Fibroblast of peridontal ligament (primary cell): ENCODE data around the gene ARMC12.
"Not testable (repeated sequence)": the region's sequence is repeated elsewhere in the genome, so short reads cannot be mapped to it uniquely, and the experiment has no call there.

Experiments
- DNase-seq: peaks from one replicate; pipeline ENCODE4 v3.0.0-alpha.2; 2010; ENCODE audit errors: extremely low read depth

The ARMC12 gene

GRCh38 chr6:35718911-35719381, 17.9 kb upstream of the ARMC12 start:
- DNase-seq: no peak

- no peak for DNase-seq
Observed at GRCh38 chr6:35719404-35719829, 17.4 kb upstream of the ARMC12 start.

GRCh38 chr6:35719830-35720733, 16.8 kb upstream of the ARMC12 start:
- no peak for DNase-seq

- DNase-seq: no peak
Observed at GRCh38 chr6:35722121-35722761, 14.6 kb upstream of the ARMC12 start.

- no peak for DNase-seq
Observed at GRCh38 chr6:35723587-35723986, 13.2 kb upstream of the ARMC12 start.

- no peak for DNase-seq
Observed at GRCh38 chr6:35724059-35724458, 12.8 kb upstream of the ARMC12 start.

- no peak for DNase-seq
Observed at GRCh38 chr6:35724471-35724870, 12.4 kb upstream of the ARMC12 start.

- DNase-seq: no peak
Observed at GRCh38 chr6:35725081-35725708, 11.6 kb upstream of the ARMC12 start.

- DNase-seq: no peak
Observed at GRCh38 chr6:35725721-35726438, 11.0 kb upstream of the ARMC12 start.

- peak; percentile 39 for DNase-seq
Observed at GRCh38 chr6:35727231-35727934, 9.4 kb upstream of the ARMC12 start.

GRCh38 chr6:35727935-35728682, 8.7 kb upstream of the ARMC12 start:
- peak; percentile 87 for DNase-seq

- DNase-seq: no peak
Observed at GRCh38 chr6:35728683-35729678, 7.9 kb upstream of the ARMC12 start.

GRCh38 chr6:35729722-35730121, 7.1 kb upstream of the ARMC12 start:
- no peak for DNase-seq

GRCh38 chr6:35730745-35731413, 6.0 kb upstream of the ARMC12 start:
- DNase-seq: no peak

- peak; percentile 60 for DNase-seq
Observed at GRCh38 chr6:35731414-35731735, 5.5 kb upstream of the ARMC12 start.

- DNase-seq: peak; percentile 76
Observed at GRCh38 chr6:35731736-35732532, 4.9 kb upstream of the ARMC12 start.

- no peak for DNase-seq
Observed at GRCh38 chr6:35733633-35734032, 3.2 kb upstream of the ARMC12 start.

- DNase-seq: not testable (repeated sequence)
Observed at GRCh38 chr6:35734319-35734718, 2.5 kb upstream of the ARMC12 start.
